CD4-positive, alpha-beta T cell (primary cell): ENCODE results near the gene PVALEF. TPM values are rescaled to one million over a fixed set of nuclear protein-coding genes. Genes with fewer than 3 reads are reported as not detected.

Experiments
- ATAC-seq: fragments of 200-7000 bp; cut with Tn5 transposase; one replicate; pipeline ENCODE4 v1.10.0; 2022; ENCODE audit warnings: mild to moderate bottlenecking; ENCODE audit not compliant: poor library complexity
- CTCF ChIA-PET: fragments of 350-600 bp; sonication (Branson Sonifier 250); formaldehyde crosslinking; loops from one replicate; lab custom pipeline; 2021; ENCODE audit warnings: antibody characterized with exemption, inconsistent platforms; lab: Charles Lee
- POLR2A ChIA-PET: fragments of 350-600 bp; sonication (Branson Sonifier 250); formaldehyde crosslinking; loops from one replicate; lab custom pipeline; 2021; ENCODE audit warnings: antibody characterized with exemption, inconsistent platforms; lab: Charles Lee
- DNase-seq, 14 experiments: peaks; one replicate each; pipeline ENCODE4 v3.0.0-alpha.2; 2013 to 2020; ENCODE audit warnings: mixed read lengths in 2 of 14
- H3K27ac ChIP-seq, 2 donors: one replicate each; pipeline versions ENCODE4 v1.5.1 to v1.7.0; 2013; ENCODE audit warnings: low read length in 2 of 2, low read depth in 1 of 2, mild to moderate bottlenecking in 1 of 2
- H3K27me3 ChIP-seq, 2 experiments: 1 replicate in 1 of 2; 2 replicates in 1 of 2; pipeline versions ENCODE4 v1.6.1 to v1.7.0; 2013; ENCODE audit warnings: low read length in 2 of 2, control low read depth in 1 of 2, mild to moderate bottlenecking in 1 of 2, moderate library complexity in 1 of 2; ENCODE audit not compliant: insufficient read depth in 2 of 2, control insufficient read depth in 1 of 2
- H3K36me3 ChIP-seq: one replicate; pipeline ENCODE4 v1.6.1; 2013; ENCODE audit warnings: low read length, control low read depth; ENCODE audit not compliant: insufficient read depth
- H3K4me1 ChIP-seq: one replicate; pipeline ENCODE4 v1.6.1; 2013; ENCODE audit warnings: low read length, control low read depth; ENCODE audit not compliant: insufficient read depth
- H3K4me3 ChIP-seq: one replicate; pipeline ENCODE4 v1.5.1; 2013; ENCODE audit warnings: mild to moderate bottlenecking, low read length, moderate library complexity
- H3K9me3 ChIP-seq, 2 experiments: 1 replicate in 1 of 2; 2 replicates in 1 of 2; pipeline versions ENCODE4 v1.6.1 to v1.7.0; 2013; ENCODE audit warnings: low read length in 2 of 2, mild to moderate bottlenecking in 2 of 2, control low read depth in 1 of 2, moderate library complexity in 1 of 2; ENCODE audit not compliant: control insufficient read depth in 1 of 2, insufficient read depth in 1 of 2
- H3K27ac Mint-ChIP-seq: one replicate; pipeline ENCODE4 v1.8.0; 2020; ENCODE audit warnings: mixed read lengths
- H3K27me3 Mint-ChIP-seq: one replicate; pipeline ENCODE4 v1.8.0; 2021; ENCODE audit warnings: mixed read lengths
- H3K36me3 Mint-ChIP-seq: one replicate; pipeline ENCODE4 v1.8.0; 2021; ENCODE audit warnings: low read depth, mixed read lengths
- H3K4me1 Mint-ChIP-seq: one replicate; pipeline ENCODE4 v1.8.0; 2021; ENCODE audit warnings: low read depth, mixed read lengths
- H3K4me3 Mint-ChIP-seq: one replicate; pipeline ENCODE4 v1.8.0; 2020; ENCODE audit warnings: mild to moderate bottlenecking, mixed read lengths
- H3K9me3 Mint-ChIP-seq: one replicate; pipeline ENCODE4 v1.8.0; 2020; ENCODE audit warnings: mixed read lengths
- intact Hi-C, 2 experiments: fragments of 100-400 bp; cut with DNase I in 1 of 2; cut with micrococcal nuclease in 1 of 2; formaldehyde crosslinking; loops; one replicate each; pipeline versions ENCODE4 v1.15.1 to v1.9.0; 2023 to 2025; cut with DNase I, micrococcal nuclease
- total RNA-seq, 174 experiments: library from RNA in 2 of 174; stranded (reverse) in 2 of 174; gene quantifications; one replicate each; pipeline ENCODE4 v1.2.3 and lab custom pipeline; 2021 to 2026
- TF ChIP-seq, protein P1 (sequence below): fragments of 200-600 bp; IDR thresholded peaks from one replicate; pipeline ENCODE4 v1.8.0; 2022; ENCODE audit warnings: antibody characterized with exemption, mild to moderate bottlenecking

Gene PVALEF
- total RNA-seq, 2 experiments from 2014 or later, result not detected

- TF ChIP-seq, protein P1, sequence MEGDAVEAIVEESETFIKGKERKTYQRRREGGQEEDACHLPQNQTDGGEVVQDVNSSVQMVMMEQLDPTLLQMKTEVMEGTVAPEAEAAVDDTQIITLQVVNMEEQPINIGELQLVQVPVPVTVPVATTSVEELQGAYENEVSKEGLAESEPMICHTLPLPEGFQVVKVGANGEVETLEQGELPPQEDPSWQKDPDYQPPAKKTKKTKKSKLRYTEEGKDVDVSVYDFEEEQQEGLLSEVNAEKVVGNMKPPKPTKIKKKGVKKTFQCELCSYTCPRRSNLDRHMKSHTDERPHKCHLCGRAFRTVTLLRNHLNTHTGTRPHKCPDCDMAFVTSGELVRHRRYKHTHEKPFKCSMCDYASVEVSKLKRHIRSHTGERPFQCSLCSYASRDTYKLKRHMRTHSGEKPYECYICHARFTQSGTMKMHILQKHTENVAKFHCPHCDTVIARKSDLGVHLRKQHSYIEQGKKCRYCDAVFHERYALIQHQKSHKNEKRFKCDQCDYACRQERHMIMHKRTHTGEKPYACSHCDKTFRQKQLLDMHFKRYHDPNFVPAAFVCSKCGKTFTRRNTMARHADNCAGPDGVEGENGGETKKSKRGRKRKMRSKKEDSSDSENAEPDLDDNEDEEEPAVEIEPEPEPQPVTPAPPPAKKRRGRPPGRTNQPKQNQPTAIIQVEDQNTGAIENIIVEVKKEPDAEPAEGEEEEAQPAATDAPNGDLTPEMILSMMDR, result peak; percentile 53
- Histone ChIP-seq H3K36me3 (no peaks in the 10 kb centered on the region), H3K4me1 (no peaks in the 10 kb centered on the region), H3K27ac (no peak overlapping the region), H3K4me3 (no peak overlapping the region), H3K9me3 (no peaks in the 10 kb centered on the region), H3K27me3 (peaks cover 0 to 3% of the 10 kb centered on the region in 2 experiments)
- POLR2A ChIA-PET, result no interaction called here
- Mint-ChIP-seq H3K4me3 (no peak overlapping the region), H3K27me3 (no peaks in the 10 kb centered on the region), H3K9me3 (no peaks in the 10 kb centered on the region), H3K36me3 (no peaks in the 10 kb centered on the region), H3K4me1 (no peaks in the 10 kb centered on the region), H3K27ac (no peak overlapping the region)
- CTCF ChIA-PET, result no interaction called here
- ATAC-seq (peak; percentile 73), DNase-seq (peak; percentile 35 to 78 (median 56))
- intact Hi-C loops, result loop anchor here (1.0 to 5.0 kb wide), 4 partner anchors 99 to 458 kb away; no protein-coding TSS in a partner anchor
Measured at GRCh38 chr17:81142301-81143199, 22.8 kb upstream of the PVALEF start.

DNA sequence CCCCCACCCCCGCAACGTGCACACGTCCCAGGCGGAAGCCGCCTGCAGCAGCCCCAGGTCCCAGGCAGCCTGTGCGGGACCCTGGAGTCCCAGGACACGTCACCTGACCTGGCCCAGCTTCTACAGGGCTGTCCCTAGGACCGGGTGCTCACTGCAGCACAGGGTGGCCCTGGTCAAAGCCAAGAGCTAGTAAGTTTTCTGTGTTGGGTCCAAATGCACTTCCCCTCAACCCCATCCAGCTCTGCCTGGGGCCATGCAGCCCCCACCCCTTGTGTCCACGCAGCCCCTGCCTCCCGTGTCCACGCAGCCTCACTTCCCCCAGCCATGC is 22.1 kb upstream of the PVALEF start:
- no peak overlapping the region for H3K4me3 ChIP-seq
- H3K9me3 ChIP-seq, result no peaks in the 10 kb centered on the region
- Mint-ChIP-seq H3K27me3 (no peaks in the 10 kb centered on the region), H3K27ac (no peak overlapping the region), H3K4me3 (no peak overlapping the region), H3K4me1 (no peaks in the 10 kb centered on the region), H3K36me3 (no peaks in the 10 kb centered on the region), H3K9me3 (no peaks in the 10 kb centered on the region)
- no peaks in the 10 kb centered on the region for H3K36me3 ChIP-seq
- H3K27ac ChIP-seq, result no peak overlapping the region
- intact Hi-C loops, result loop anchor here (2.0 to 5.0 kb wide), 2 partner anchors 99 to 458 kb away; no protein-coding TSS in a partner anchor
- CTCF ChIA-PET, result no interaction called here
- H3K4me1 ChIP-seq, result no peaks in the 10 kb centered on the region
- POLR2A ChIA-PET, result no interaction called here
- peaks cover 0 to 3% of the 10 kb centered on the region in 2 experiments for H3K27me3 ChIP-seq
- TF ChIP-seq, protein P1, result no peak
- no peak for ATAC-seq
- no peak for DNase-seq

DNA sequence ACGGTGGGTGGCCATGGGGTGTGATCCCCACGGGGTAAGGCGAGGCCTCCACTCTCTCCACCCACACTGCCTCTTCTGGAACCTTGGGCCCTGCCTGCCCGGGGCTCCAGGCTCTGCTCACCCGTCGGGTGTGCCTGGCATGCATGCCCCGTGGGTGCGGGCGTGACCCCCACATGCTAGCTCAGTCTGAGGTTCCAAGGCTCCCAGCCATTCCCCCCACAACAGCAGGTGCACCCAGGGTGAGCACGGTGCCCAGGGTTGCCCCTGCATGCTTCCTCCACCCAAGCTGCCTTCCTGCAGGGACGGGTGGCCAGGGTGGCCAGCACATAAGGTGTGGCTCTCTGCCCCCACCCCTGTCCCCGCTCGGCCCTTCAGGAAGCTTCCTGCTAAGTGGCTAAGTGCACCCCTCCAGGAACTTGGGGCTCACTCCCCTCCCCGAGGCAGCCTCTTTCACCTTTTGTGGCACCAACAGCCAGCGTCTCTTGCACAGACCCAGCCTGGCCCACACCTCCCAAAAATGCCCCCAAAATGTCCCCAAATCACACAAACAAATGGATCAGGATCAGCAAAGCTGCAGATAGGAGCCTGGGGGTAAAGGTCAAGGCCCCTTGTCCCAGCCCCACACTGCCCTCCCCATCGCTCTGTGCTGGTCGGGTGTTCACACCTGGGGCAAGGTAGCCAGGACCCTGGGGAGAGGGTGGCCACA is 21.4 kb upstream of the PVALEF start:
- Mint-ChIP-seq H3K4me3 (no peak overlapping the region), H3K4me1 (no peaks in the 10 kb centered on the region), H3K9me3 (no peaks in the 10 kb centered on the region), H3K27ac (no peak overlapping the region), H3K27me3 (no peaks in the 10 kb centered on the region), H3K36me3 (no peaks in the 10 kb centered on the region)
- no peak for ATAC-seq
- intact Hi-C loops, result loop anchor here (2.0 to 5.0 kb wide), 2 partner anchors 98 to 457 kb away; no protein-coding TSS in a partner anchor
- DNase-seq, result no peak
- H3K36me3 ChIP-seq, result no peaks in the 10 kb centered on the region
- ChIA-PET CTCF (no interaction called here), POLR2A (no interaction called here)
- no peaks in the 10 kb centered on the region for H3K9me3 ChIP-seq
- peaks cover 0 to 3% of the 10 kb centered on the region in 2 experiments for H3K27me3 ChIP-seq
- H3K4me3 ChIP-seq, result no peak overlapping the region
- H3K4me1 ChIP-seq, result no peaks in the 10 kb centered on the region
- TF ChIP-seq, protein P1, result no peak
- H3K27ac ChIP-seq, result no peak overlapping the region
